Lung (tissue), 12 donors: ENCODE results near the gene PLLP. TPM values are rescaled to one million over a fixed set of nuclear protein-coding genes. Genes with fewer than 3 reads are reported as not detected.
"Not testable (repeated sequence)": the region's sequence is repeated elsewhere in the genome, so short reads cannot be mapped to it uniquely, and the experiment has no call there.

Source experiments
- ATAC-seq: fragments of 200-7000 bp; cut with Tn5 transposase; one replicate; pipeline ENCODE4 v1.9.1; 2020; ENCODE audit warnings: moderate number of reproducible peaks; ENCODE audit not compliant: insufficient read depth, low FRiP score
- DNase-seq, 3 donors: peaks; one replicate each; pipeline ENCODE4 v3.0.0-alpha.2; 2013 to 2017
- H3K27ac ChIP-seq, 2 donors: one replicate each; pipeline ENCODE4 v1.5.1; 2013; ENCODE audit warnings: mild to moderate bottlenecking in 2 of 2, moderate library complexity in 2 of 2, control low read depth in 1 of 2, inconsistent platforms in 1 of 2, low read depth in 1 of 2, low read length in 1 of 2
- H3K27me3 ChIP-seq, 3 donors: one replicate each; pipeline ENCODE4 v1.5.1; 2013; ENCODE audit warnings: low read length in 2 of 3; ENCODE audit not compliant: control insufficient read depth in 3 of 3, insufficient read depth in 3 of 3
- H3K36me3 ChIP-seq, 4 donors: one replicate each; pipeline ENCODE4 v1.5.1; 2013; ENCODE audit warnings: low read length in 4 of 4, mild to moderate bottlenecking in 1 of 4, moderate library complexity in 1 of 4; ENCODE audit not compliant: control insufficient read depth in 4 of 4, insufficient read depth in 4 of 4
- H3K4me1 ChIP-seq, 5 donors: one replicate each; pipeline ENCODE4 v1.5.1; 2013; ENCODE audit warnings: low read length in 5 of 5, mild to moderate bottlenecking in 2 of 5, moderate library complexity in 1 of 5; ENCODE audit not compliant: control insufficient read depth in 5 of 5, insufficient read depth in 5 of 5
- H3K4me3 ChIP-seq: one replicate; pipeline ENCODE4 v1.5.1; 2013; ENCODE audit warnings: mild to moderate bottlenecking, control low read depth, moderate library complexity
- H3K9ac ChIP-seq, 2 donors: one replicate each; pipeline ENCODE4 v1.5.1; 2013; ENCODE audit warnings: low read length in 2 of 2, control low read depth in 1 of 2; ENCODE audit not compliant: insufficient read depth in 1 of 2
- H3K9me3 ChIP-seq, 4 donors: one replicate each; pipeline ENCODE4 v1.5.1; 2013; ENCODE audit warnings: low read length in 3 of 4, mild to moderate bottlenecking in 1 of 4, moderate library complexity in 1 of 4; ENCODE audit not compliant: control insufficient read depth in 4 of 4, insufficient read depth in 3 of 4
- CTCF ChIP-seq: IDR thresholded peaks from 2 replicates; pipeline ENCODE4 v1.5.1; 2012; ENCODE audit warnings: mild to moderate bottlenecking; ENCODE audit errors: control extremely low read depth, extremely low read depth
- WGBS, 2 donors: extraction: QIAGEN DNeasy Blood & Tissue Kit; methylation state at CpG; one replicate each; pipeline ENCODE4 v1.1.7; 2013; 5-methylcytosine and 5-hydroxymethylcytosine counted together
- polyA plus RNA-seq, 2 donors: library from polyadenylated mRNA; stranded (reverse); fragments of 200-250 nt; gene quantifications; one replicate each; pipeline ENCODE4 v1.2.1, GENCODE V29; 2013
- total RNA-seq, 2 donors: library from RNA; depleted of rRNA in 1 of 2; stranded (reverse); fragments of >200 nt in 1 of 2; gene quantifications; one replicate each; pipeline ENCODE4 v1.2.1, GENCODE V29; 2014 to 2021
- donor health status: control.
- donor health status: control.
- donor health status: Bipolar disorder and iron deficiency.
- donor health status: healthy.
- donor health status: DM: yes; HTN: yes; CAD: no.

PLLP gene
- total and polyA plus RNA-seq, 4 donors: 23.8 to 98.7 (median 61.6) TPM

GRCh38 chr16:57278494-57278893, 6.0 kb downstream of the PLLP start:
- no peak overlapping the region for H3K4me3 ChIP-seq
- H3K36me3 ChIP-seq: no peaks in the 10 kb centered on the region
- 75 to 87% methylated on average over 4 of the region's 4 CpGs for WGBS, 2 donors
- H3K27ac ChIP-seq: peak overlapping the region in 1 of 2 donors; percentile 76
- no peak overlapping the region for H3K9ac ChIP-seq
- peaks cover 0 to 23% (median 12%) of the 10 kb centered on the region in 3 donors for H3K27me3 ChIP-seq
- no peak for TF ChIP-seq CTCF
- no peak for DNase-seq
- no peak for ATAC-seq
- peaks cover 0 to 24% (median 0%) of the 10 kb centered on the region in 5 donors for H3K4me1 ChIP-seq
- H3K9me3 ChIP-seq: no peaks in the 10 kb centered on the region

DNA sequence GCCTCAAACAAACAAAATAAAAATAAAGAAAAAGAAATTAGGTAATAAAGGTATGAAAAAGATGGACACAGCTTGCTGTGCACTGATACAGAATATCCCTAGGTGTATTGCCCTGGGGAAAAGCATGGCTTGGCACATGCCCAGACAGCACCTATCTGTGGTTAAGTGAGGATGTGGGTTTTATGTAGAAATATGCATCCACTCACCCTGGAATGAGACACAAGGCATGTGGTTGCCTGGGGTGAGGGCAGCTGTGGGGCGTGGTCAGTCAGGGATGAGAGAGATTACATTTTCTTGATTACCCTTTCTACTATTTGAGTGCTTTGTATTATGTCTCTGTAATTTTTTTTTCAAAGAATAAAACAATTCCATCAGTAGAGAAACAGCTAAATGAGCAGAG, 6.9 kb downstream of the PLLP start:
- Histone ChIP-seq H3K9ac (no peak overlapping the region), H3K4me1 (peaks cover 0 to 25% (median 0%) of the 10 kb centered on the region in 5 donors), H3K4me3 (no peak overlapping the region), H3K36me3 (no peaks in the 10 kb centered on the region), H3K9me3 (no peaks in the 10 kb centered on the region), H3K27ac (peak overlapping the region in 1 of 2 donors; percentile 42), H3K27me3 (peaks cover 0 to 17% (median 8%) of the 10 kb centered on the region in 3 donors)
- DNase-seq: no peak
- ATAC-seq: peak; percentile 58
- no peak for TF ChIP-seq CTCF
- 22 to 31% methylated on average over 1 of the region's 1 CpG for WGBS, 2 donors

GRCh38 chr16:57276596-57276995, 7.9 kb downstream of the PLLP start:
- H3K9ac ChIP-seq: no peak overlapping the region
- peaks cover 0 to 28% (median 0%) of the 10 kb centered on the region in 5 donors for H3K4me1 ChIP-seq

GRCh38 chr16:57275946-57276345, 8.5 kb downstream of the PLLP start:
- not testable (repeated sequence) for H3K4me3 ChIP-seq, H3K9ac ChIP-seq, DNase-seq, H3K36me3 ChIP-seq, H3K9me3 ChIP-seq, H3K27me3 ChIP-seq, ATAC-seq
- WGBS, 2 donors: 70 to 76% methylated on average over 5 of the region's 5 CpGs
- peak overlapping the region in 1 of 2 donors; percentile 30 for H3K27ac ChIP-seq
- H3K4me1 ChIP-seq: peaks cover 0 to 30% (median 0%) of the 10 kb centered on the region in 5 donors

More at GRCh38 chr16:57276596-57276995, 7.9 kb downstream of the PLLP start:
- WGBS, 2 donors: 26 to 42% methylated on average over 5 of the region's 5 CpGs
- peaks cover 0 to 9% (median 3%) of the 10 kb centered on the region in 3 donors for H3K27me3 ChIP-seq
- H3K9me3 ChIP-seq: no peaks in the 10 kb centered on the region
- no peak overlapping the region for H3K4me3 ChIP-seq
- DNase-seq (no peak), ATAC-seq (no peak)
- no peak for TF ChIP-seq CTCF
- peak overlapping the region in 1 of 2 donors; percentile 9 for H3K27ac ChIP-seq
- H3K36me3 ChIP-seq: no peaks in the 10 kb centered on the region
